ENCODE results near the gene TERB2.
"Not testable (repeated sequence)": the region's sequence is repeated elsewhere in the genome, so short reads cannot be mapped to it uniquely, and the experiment has no call there.

TERB2 gene, protein sequence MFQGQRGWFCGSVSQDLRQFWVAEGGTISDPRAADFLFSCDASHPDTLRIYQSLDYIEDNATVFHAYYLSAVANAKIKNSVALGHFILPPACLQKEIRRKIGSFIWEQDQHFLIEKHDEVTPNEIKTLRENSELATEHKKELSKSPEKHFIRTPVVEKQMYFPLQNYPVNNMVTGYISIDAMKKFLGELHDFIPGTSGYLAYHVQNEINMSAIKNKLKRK

DNA sequence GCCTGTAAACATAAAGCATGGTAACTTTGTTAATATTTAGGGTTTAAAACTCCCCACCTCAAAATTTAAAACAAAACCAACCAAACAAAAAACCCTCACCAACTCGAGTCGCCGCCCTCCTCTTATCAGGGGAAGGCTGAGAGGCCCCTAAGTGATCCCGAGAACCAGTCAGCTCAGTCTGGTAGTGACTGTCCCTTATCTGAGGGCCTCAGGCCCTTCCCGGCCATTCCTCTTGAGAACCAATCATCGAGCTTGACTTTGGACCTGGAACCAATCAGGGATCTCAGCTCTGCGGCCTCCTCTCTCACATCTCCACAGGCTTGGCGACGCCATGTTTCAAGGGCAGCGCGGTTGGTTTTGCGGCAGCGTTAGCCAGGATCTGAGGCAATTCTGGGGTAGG lies at the start of gene TERB2:
Gene TERB2, plus strand, starts transcription at position 300 of the 400 bp plus-strand sequence. Its CDS starts 32 bp downstream, at position 332.
- no peak for DNase-seq (ENCODE audit: low spot score)

DNA sequence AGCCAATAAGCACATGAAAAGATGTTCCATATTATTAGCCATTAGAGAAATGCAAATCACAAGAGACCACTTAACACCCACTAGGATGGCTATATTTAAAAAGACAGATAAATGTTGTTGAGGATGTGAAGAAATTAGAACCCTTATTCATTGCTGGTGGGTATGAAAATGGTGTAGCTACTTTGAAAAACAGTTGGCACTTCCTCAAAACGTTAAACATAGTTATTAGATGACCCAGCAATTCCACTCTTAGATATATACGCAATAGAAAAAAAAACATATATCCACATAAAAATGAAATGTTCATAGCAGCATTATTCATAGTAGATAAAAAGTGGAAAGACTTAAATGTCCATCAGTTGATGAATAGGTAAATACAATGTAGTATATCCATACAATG lies 47.1 kb upstream of the TERB2 start:
- DNase-seq (ENCODE audit: low spot score), result no peak

DNA sequence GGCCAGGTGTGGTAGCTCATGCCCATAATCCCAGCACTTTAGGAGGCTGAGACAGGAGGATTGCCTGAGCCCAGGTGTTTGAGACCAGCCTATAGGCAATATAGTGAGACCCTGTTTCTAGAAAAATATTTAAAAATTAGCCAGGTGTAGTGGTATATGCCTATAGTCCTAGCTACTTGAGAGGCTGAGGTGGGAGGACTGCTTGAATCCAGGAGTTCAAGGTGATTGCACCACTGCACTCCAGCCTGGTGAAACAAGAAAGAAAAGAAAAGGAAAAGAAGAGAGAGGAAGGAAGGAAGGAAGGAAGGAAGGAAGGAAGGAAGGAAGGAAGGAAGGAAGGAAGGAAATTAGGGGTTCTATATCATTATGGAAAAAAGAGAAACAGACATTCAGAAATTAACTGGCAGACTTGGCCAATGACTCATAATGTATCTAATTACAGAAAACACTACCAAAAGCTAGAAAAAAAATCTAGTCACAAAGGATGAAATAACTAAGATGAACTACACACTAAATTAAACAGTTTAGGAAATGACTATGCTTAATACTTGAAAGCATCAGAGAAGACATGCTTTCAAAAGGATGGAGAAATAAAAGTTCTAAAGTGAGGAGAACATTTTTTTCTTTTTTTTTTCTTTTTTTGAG lies 45.4 kb upstream of the TERB2 start:
- no peak for DNase-seq (ENCODE audit: low spot score)

GRCh38 chr15:44912186-44912585 lies 44.3 kb upstream of the TERB2 start:
- DNase-seq (ENCODE audit: low spot score), result not testable (repeated sequence)

GRCh38 chr15:44912974-44913448 lies 43.5 kb upstream of the TERB2 start:
- DNase-seq (ENCODE audit: low spot score), result not testable (repeated sequence)

DNA sequence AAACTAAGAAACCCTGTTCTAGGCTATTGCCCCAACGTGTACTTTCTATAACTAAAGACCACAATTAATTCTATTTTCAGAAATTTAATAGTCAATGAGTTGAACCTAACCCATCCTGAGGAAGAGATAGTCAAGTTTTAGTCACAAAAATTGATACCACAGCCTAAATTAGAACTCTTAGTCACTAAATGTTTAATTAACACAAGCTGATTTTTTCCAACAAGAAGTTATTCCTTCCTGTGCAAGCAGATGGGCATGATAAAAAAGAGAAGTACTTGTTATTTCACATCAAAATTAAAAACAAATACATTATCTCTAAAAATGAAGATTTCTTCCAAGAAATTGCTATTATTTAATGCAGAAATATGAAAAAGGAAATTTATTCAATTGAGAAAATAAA lies 38.4 kb upstream of the TERB2 start:
- DNase-seq (ENCODE audit: low spot score), result no peak

DNA sequence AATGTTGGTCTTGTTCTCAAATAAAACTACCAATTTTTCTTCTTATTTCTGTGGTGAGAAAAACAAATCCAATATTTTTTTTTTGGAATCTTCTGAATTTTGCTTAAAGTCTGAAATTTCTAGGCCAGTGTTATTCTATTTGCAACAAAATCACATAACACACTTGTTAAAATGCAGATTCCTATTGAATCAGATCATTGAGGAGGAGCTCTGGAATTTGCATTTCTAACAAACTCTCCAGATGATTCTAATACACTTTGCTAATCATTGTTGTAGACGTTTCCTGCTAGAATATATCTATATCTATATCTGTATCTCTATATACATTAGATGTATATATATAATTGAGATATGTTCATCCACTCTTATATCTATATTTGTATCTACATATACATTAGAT lies 27.8 kb upstream of the TERB2 start:
- not testable (repeated sequence) for DNase-seq (ENCODE audit: low spot score)

GRCh38 chr15:44930283-44930682 lies 26.2 kb upstream of the TERB2 start:
- not testable (repeated sequence) for DNase-seq (ENCODE audit: low spot score)

DNA sequence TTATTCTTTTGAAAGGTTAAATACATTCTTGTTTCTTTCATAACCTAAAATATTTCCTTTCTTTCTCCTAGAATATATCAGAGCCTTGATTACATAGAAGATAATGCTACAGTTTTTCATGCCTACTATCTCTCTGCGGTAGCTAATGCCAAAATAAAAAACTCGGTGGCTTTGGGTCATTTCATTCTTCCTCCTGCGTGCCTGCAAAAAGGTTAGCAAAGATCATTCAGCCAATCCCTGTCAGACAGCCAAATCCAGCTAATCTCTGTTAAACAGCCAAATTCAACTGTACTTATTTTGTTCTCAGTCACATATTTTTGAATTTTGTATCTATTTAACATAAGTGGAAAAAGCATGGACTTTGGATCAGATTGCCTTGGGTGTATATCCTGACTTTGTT lies 1.8 kb downstream of the TERB2 start:
- not testable (repeated sequence) for DNase-seq (ENCODE audit: low spot score)

DNA sequence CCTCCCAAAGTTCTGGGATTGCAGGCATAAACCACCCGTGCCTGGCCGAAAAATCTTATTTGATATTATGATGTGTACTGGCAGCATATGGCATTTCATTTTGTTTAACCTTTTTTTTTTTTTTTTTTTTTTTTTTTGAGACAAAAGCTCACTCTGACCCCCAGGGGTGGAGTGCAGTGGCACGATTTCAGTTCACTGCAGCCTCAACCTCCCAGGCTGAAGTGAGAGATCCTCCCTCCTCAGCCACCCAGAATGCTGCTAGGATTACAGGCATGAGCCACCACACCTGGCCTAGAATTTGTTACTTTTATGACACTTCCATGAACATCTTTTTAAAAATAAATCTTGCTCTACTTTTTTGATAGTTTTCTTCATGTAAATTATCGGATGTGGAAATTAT lies 12.0 kb downstream of the TERB2 start:
- no peak for DNase-seq (ENCODE audit: low spot score)

DNA sequence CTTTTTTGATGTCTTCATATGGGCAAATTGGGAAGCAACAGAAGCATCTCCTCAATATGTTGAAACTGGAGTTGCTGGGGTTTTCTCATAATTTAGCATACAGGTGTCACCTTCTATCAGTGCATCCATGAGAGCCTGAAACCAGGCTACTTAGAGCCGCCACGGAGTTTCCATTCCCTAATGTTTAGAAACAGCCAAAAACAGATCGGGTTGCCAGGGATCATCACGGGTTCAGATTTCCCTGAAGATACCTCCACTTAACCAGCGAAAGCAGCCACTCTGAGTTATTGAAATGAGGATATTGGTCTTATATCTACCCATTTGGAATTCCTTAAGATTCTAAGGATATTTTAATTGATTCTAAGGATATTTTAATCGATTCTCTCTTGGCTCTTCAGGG lies 14.5 kb downstream of the TERB2 start:
- no peak for DNase-seq (ENCODE audit: low spot score)

DNA sequence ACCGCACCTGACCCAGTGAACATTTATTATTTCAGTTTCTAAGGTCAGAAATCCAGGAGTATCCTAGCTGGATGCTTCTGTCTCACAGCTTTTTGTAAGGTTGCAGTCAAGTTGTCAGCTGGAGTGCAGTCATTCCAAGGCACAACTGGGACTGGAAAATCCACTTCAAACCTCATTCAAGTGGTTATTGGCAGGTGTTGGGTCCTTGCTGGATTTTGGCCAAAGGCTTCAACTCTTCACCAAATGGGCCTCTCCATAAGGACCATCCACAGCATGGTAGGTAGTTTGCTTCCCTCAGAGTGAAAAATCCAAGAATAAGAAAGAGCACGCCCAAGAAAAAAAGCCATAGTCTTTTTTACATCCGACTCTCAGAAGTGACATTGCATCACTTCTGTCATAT lies 19.7 kb downstream of the TERB2 start:
- not testable (repeated sequence) for DNase-seq (ENCODE audit: low spot score)

GRCh38 chr15:44977781-44978180 lies 21.3 kb downstream of the TERB2 start:
- not testable (repeated sequence) for DNase-seq (ENCODE audit: low spot score)

DNA sequence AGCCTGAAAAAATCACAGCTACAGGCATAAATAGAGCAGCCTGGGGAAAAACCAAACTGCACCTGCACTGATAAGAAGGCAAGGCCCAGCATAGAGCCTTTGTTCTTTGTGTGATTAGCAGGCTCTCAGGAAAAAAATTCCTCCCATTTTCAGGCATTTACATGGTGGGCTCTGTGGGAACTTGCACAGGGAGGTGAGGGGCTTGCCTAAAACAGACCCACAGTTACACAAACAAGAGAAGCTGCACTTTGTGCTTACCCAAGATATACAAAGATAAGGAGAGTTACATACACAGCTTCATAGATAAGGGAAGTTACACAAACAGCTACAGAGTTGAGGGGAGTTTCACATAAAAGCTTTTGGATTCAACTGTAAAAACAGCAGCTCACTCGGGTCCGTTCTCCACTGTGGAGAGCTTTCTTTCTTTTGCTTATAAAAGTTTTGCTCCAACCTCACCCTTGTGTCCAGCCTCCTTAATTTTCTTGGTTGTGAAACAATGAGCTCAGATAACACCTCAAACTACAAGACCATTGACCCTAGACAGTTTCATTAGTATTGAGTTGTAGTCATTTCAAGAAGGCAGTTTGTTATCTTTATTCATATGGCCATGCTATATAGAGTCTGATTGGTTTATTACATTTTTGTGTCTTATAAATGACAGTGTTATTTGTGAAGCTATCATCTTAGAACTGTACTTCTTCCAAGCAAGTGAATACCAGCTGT lies 23.3 kb downstream of the TERB2 start:
- not testable (repeated sequence) for DNase-seq (ENCODE audit: low spot score)

DNA sequence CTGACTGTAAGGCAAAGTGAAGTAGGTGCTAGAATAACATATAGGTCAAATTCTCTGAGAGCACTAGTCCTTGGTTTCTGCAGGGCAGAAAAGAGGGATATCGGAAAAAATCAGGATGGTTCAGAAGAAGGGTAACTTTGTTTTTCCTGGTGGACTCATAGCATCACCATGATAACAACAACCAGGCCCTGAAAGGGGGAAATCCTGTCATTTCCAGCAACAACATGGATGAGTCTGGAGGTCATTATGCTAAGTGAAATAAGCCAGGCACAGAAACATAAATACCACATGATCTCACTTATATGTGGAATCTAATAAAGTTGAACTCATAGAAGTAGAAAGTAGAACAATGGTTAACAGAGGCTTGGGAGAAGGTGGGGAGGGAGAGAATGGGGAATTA lies 27.7 kb downstream of the TERB2 start:
- not testable (repeated sequence) for DNase-seq (ENCODE audit: low spot score)

GRCh38 chr15:44986346-44987055 lies 30.0 kb downstream of the TERB2 start:
- DNase-seq (ENCODE audit: low spot score), result not testable (repeated sequence)

- DNase-seq (ENCODE audit: low spot score), result not testable (repeated sequence)
Measured at GRCh38 chr15:44987711-44988110, 31.2 kb downstream of the TERB2 start.

DNA sequence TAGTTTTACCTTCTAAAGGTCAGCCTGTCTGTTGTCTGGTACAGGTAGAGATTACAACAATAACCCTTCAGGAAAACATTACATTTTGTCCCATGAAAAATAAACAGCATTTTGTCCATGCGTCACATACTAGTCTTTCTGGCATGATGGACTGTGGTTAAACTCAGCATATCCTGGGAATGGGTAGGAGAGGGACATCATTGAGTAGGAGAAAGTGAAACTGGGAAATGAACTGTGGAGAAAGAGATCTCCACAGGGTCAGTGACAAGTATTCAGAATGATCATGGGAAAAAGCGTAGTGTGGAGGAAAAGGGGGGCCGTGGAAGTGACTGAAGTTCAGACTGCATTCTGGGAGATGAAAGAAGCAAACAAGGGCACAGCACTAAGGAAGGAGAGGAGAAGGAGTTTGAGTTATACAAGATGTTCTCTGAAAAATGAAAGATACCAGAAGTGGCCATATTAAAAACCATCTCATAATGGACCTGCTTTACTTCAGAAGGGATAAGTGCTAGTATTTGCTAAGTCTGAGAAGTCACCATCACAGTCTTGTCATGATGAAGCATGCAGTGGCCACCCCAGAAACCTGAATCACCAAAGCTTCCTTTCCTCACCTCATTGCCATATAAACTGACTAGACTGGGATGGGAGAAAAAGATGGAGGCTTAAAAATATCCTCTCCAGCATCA lies 31.8 kb downstream of the TERB2 start:
- not testable (repeated sequence) for DNase-seq (ENCODE audit: low spot score)

DNA sequence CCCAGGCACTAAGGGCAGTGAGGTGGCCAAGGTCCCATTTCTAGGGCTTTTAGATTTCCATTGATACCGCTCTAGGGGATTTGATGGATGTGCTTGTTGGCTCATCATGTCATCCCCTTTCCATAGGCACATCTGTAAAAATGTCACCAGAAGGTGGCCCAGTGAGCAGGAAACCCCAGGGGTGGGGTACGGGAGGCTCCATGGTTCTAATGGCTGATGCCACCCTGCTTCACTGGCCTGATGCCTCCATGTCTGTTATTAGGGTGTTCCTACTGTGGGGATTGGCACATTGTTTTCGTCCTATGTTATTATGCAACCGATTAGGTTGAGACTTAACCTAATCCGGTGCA lies 32.4 kb downstream of the TERB2 start:
- not testable (repeated sequence) for DNase-seq (ENCODE audit: low spot score)

GRCh38 chr15:44997632-44998031 lies 41.1 kb downstream of the TERB2 start:
- not testable (repeated sequence) for DNase-seq (ENCODE audit: low spot score)

GRCh38 chr15:44999105-44999504 lies 42.6 kb downstream of the TERB2 start:
- no peak for DNase-seq (ENCODE audit: low spot score)

- not testable (repeated sequence) for DNase-seq (ENCODE audit: low spot score)
Measured at GRCh38 chr15:45001180-45001579, 44.7 kb downstream of the TERB2 start.
